Measurements from ENCODE around the gene FIGLA. TPM values are rescaled to one million over a fixed set of nuclear protein-coding genes. Genes with fewer than 3 reads are reported as not detected.

The FIGLA gene
- polyA plus RNA-seq, 1 of the 3 experiments (the other 2 are of a cell fraction): not detected

DNA sequence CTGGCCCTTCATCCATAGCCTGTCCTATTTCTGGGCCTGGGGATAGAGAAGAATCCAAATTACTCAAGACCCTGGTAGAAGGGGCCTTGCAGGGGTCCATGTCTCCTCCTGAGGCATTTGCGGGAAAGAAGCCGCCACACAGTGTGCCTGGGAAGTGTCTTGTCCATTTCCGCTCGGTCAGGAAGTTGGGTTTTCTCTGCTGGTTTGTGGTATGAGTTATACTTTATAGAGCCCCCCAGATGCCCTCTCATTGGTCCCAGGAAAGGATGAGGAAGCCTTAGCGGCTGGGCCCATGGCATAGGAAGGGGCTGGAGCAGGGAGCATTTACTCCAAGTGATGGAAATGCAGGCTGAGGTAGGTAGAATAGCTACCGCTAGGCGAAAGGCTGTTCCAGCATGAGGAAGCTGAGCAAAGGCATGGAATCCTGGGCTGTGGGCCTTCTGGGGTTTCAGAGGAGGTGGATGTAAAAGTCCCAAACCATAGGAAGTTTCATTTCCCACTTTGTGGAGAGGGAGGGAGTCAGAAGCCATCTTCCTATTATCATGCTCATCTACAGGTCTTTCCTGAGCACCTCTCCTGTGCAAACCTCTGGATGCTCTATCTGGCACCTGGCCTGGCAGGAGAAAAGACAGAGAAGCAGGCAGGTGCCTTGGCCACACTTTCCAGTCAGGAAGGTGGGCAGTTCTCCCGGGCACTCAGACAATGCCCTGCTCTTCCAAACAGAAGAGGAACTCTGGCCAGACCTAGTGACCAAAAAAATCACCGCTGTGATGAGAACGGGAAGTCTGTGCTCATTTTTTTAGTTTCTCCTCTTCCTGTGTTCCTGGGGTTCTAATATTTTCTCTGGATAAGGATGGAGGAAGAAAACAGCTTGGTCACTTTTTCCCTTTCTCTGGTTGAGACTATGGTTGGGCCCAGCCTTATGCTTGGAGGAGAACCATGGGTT is 47.8 kb upstream of the FIGLA start (continued):
- no peak for TF ChIP-seq REST (IDR thresholded peaks at IDR 0.05; ENCODE audit: low read depth, low read length)
- no peak for TF ChIP-seq FOXJ3 (CRISPR knock-in tag; IDR thresholded peaks at IDR 0.05)

DNA sequence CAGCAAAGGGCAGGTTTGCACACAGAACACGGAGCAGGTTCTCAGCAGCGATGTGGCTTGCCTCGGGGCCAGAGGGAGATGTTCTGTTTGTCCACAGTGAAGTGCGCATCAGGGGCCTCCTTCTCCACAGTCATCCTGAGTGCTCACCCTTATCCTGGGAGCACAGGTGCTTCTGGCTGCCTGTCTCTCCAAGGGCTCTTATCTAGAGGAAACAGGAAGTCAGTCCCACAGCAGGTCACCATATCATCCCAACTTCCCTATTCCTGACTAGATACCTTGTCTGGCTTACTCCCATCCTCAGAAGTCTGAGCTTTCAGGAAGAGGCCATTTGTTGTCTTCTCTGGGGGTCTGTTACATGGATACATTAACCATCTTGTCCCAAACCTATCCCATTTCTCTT is 45.2 kb upstream of the FIGLA start, which contains the start of gene CD207:
Gene CD207, minus strand, starts transcription at position 174 of the 400 bp plus-strand sequence. Its CDS starts 40 bp downstream, at position 134.
- no peak within 1 kb of the TSS for H3K9ac ChIP-seq
- no peak within 1 kb of the TSS for H3K27ac ChIP-seq (ENCODE audit: low read depth in 2 of 2, low read length in 1 of 2)
- CTCF ChIA-PET: no interaction called here
- H3K4me2 ChIP-seq: no peak within 1 kb of the TSS
- POLR2A ChIA-PET: no interaction called here
- H3K9me3 ChIP-seq: no peaks in the 10 kb centered on the region
- H4K20me1 ChIP-seq (ENCODE audit: insufficient read depth): no peaks in the 10 kb centered on the region
- no peak for TF ChIP-seq TAF1 (IDR thresholded peaks at IDR 0.05; ENCODE audit: borderline replicate concordance, low read depth, low read length)
- TF ChIP-seq, protein P1, sequence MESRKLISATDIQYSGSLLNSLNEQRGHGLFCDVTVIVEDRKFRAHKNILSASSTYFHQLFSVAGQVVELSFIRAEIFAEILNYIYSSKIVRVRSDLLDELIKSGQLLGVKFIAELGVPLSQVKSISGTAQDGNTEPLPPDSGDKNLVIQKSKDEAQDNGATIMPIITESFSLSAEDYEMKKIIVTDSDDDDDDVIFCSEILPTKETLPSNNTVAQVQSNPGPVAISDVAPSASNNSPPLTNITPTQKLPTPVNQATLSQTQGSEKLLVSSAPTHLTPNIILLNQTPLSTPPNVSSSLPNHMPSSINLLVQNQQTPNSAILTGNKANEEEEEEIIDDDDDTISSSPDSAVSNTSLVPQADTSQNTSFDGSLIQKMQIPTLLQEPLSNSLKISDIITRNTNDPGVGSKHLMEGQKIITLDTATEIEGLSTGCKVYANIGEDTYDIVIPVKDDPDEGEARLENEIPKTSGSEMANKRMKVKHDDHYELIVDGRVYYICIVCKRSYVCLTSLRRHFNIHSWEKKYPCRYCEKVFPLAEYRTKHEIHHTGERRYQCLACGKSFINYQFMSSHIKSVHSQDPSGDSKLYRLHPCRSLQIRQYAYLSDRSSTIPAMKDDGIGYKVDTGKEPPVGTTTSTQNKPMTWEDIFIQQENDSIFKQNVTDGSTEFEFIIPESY (IDR thresholded peaks at IDR 0.05; ENCODE audit: borderline replicate concordance, low read depth): no peak
- TF ChIP-seq, protein P2, sequence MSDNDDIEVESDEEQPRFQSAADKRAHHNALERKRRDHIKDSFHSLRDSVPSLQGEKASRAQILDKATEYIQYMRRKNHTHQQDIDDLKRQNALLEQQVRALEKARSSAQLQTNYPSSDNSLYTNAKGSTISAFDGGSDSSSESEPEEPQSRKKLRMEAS (IDR thresholded peaks at IDR 0.05; ENCODE audit: low read depth): no peak
- no peak for TF ChIP-seq FOXM1 (IDR thresholded peaks at IDR 0.05; ENCODE audit: low read depth)
- DNase-seq: no peak
- no peaks in the 10 kb centered on the region for H3K4me1 ChIP-seq (ENCODE audit: control insufficient read depth in 1 of 2, insufficient read depth in 2 of 2, low read depth in 1 of 2, low read length in 1 of 2)
- no peaks in the 10 kb centered on the region for H3K79me2 ChIP-seq (ENCODE audit: insufficient read depth)
- no peaks in the 10 kb centered on the region for H3F3A ChIP-seq (replicated peaks; ENCODE audit: insufficient read depth)
- WGBS (ENCODE audit: low lambda C conversion rate): 58% methylated on average over 4 of the region's 4 CpGs
- H3K4me3 ChIP-seq (ENCODE audit: low read depth in 2 of 2, low read length in 1 of 2): no peak within 1 kb of the TSS
- no peaks in the 10 kb centered on the region; the same call in 1 of the 2 replicates for H3K27me3 ChIP-seq (ENCODE audit: insufficient read depth)
- H3K9me2 ChIP-seq: no peaks in the 10 kb centered on the region
- H3K36me3 ChIP-seq (replicated peaks in 1 of 2; ENCODE audit: control insufficient read depth in 1 of 2, insufficient read depth in 2 of 2, low read length in 1 of 2): no peaks in the 10 kb centered on the region
- no peak within 1 kb of the TSS for H2AFZ ChIP-seq (ENCODE audit: low read depth)

DNA sequence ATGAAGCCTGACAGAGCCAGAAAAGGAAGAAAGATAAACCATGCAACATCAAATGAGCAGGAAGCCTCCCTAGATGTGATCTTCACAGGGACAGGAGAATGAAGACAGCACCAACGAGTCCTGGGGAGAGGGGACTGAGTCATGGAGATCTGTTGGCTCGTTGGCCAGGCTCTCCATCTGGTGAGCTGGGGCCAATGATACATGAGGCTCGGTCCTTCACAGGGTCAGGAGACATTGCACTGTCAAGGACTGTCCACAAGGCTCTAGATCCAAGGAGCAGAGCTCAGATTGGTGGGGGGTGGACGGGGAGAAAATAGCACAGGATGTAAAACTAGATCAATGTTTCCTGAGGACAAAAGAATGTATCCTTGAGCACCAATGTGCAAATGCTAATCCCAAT is 44.4 kb upstream of the FIGLA start:
- H3K27ac ChIP-seq (ENCODE audit: low read depth in 2 of 2, low read length in 1 of 2): no peak overlapping the region
- H2AFZ ChIP-seq (ENCODE audit: low read depth): no peak overlapping the region
- no peaks in the 10 kb centered on the region for H3K9me3 ChIP-seq
- no peaks in the 10 kb centered on the region for H3K27me3 ChIP-seq (ENCODE audit: insufficient read depth)
- no peaks in the 10 kb centered on the region for H3K4me1 ChIP-seq (ENCODE audit: control insufficient read depth in 1 of 2, insufficient read depth in 2 of 2, low read depth in 1 of 2, low read length in 1 of 2)
- no peaks in the 10 kb centered on the region for H3K36me3 ChIP-seq (replicated peaks in 1 of 2; ENCODE audit: control insufficient read depth in 1 of 2, insufficient read depth in 2 of 2, low read length in 1 of 2)
- no peak overlapping the region for H3K4me2 ChIP-seq
- no peak overlapping the region for H3K4me3 ChIP-seq (ENCODE audit: low read depth in 2 of 2, low read length in 1 of 2)
- no peaks in the 10 kb centered on the region for H3K79me2 ChIP-seq (ENCODE audit: insufficient read depth)
- no peak overlapping the region for H3K9ac ChIP-seq
- H4K20me1 ChIP-seq (ENCODE audit: insufficient read depth): no peaks in the 10 kb centered on the region
- no peak for DNase-seq
- 25% methylated on average over 4 of the region's 4 CpGs for WGBS (ENCODE audit: low lambda C conversion rate)
- POLR2A ChIA-PET: no interaction called here
- CTCF ChIA-PET: no interaction called here
- H3F3A ChIP-seq (replicated peaks; ENCODE audit: insufficient read depth): no peaks in the 10 kb centered on the region
- no peaks in the 10 kb centered on the region for H3K9me2 ChIP-seq
- TF ChIP-seq, protein P1 (IDR thresholded peaks at IDR 0.05; ENCODE audit: borderline replicate concordance, low read depth): no peak
- TF ChIP-seq EP300 (IDR thresholded peaks at IDR 0.05; ENCODE audit: borderline replicate concordance in 1 of 2, low read depth in 1 of 2, low read length in 1 of 2) (no peak), GABPA (IDR thresholded peaks at IDR 0.05; ENCODE audit: low read depth) (no peak), NRF1 (IDR thresholded peaks at IDR 0.05; ENCODE audit: low read depth, low read length) (no peak), NFIC (IDR thresholded peaks at IDR 0.05; ENCODE audit: borderline replicate concordance) (no peak), RAD21 (IDR thresholded peaks at IDR 0.05; ENCODE audit: low read length) (no peak), YY1 (IDR thresholded peaks at IDR 0.05; ENCODE audit: low read depth) (no peak)
- TF ChIP-seq, protein P2 (IDR thresholded peaks at IDR 0.05; ENCODE audit: low read depth): no peak
- TF ChIP-seq, protein P3, sequence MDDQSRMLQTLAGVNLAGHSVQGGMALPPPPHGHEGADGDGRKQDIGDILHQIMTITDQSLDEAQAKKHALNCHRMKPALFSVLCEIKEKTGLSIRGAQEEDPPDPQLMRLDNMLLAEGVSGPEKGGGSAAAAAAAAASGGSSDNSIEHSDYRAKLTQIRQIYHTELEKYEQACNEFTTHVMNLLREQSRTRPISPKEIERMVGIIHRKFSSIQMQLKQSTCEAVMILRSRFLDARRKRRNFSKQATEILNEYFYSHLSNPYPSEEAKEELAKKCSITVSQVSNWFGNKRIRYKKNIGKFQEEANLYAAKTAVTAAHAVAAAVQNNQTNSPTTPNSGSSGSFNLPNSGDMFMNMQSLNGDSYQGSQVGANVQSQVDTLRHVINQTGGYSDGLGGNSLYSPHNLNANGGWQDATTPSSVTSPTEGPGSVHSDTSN (IDR thresholded peaks at IDR 0.05): no peak

Measured in SK-N-SH (cell line).